H9 (cell line): ENCODE measurements around the gene CCSER1. TPM values are rescaled to one million over a fixed set of nuclear protein-coding genes. Genes with fewer than 3 reads are reported as not detected.

Experiments used
- DNase-seq: peaks from one replicate; pipeline ENCODE4 v3.0.0-alpha.2; 2017
- H2AFZ ChIP-seq: one replicate; pipeline ENCODE4 v1.6.1; 2013; ENCODE audit warnings: mild to moderate bottlenecking, low read length, control low read depth, moderate library complexity
- H2AK5ac ChIP-seq: 2 replicates; pipeline ENCODE4 v1.6.1; 2013; ENCODE audit warnings: low read length, control low read depth, mixed read lengths; ENCODE audit not compliant: insufficient read length
- H2BK120ac ChIP-seq: one replicate; pipeline ENCODE4 v1.6.1; 2013; ENCODE audit warnings: low read depth, mild to moderate bottlenecking, low read length, control low read depth, inconsistent platforms; ENCODE audit not compliant: poor library complexity, severe bottlenecking
- H2BK12ac ChIP-seq: 2 replicates; pipeline ENCODE4 v1.6.1; 2013; ENCODE audit warnings: low read length, control low read depth, mixed read lengths, low read depth; ENCODE audit not compliant: insufficient read length
- H2BK15ac ChIP-seq: 2 replicates; pipeline ENCODE4 v1.6.1; 2013; ENCODE audit warnings: low read depth, low read length, control low read depth
- H2BK20ac ChIP-seq: one replicate; pipeline ENCODE4 v1.6.1; 2013; ENCODE audit warnings: low read depth, mild to moderate bottlenecking, low read length, control low read depth, inconsistent platforms; ENCODE audit not compliant: poor library complexity, severe bottlenecking
- H2BK5ac ChIP-seq: 2 replicates; pipeline ENCODE4 v1.6.1; 2013; ENCODE audit warnings: low read length, control low read depth, mixed read lengths; ENCODE audit not compliant: insufficient read length
- H3K14ac ChIP-seq: 2 replicates; pipeline ENCODE4 v1.6.1; 2013; ENCODE audit warnings: low read length, control low read depth; ENCODE audit not compliant: insufficient read depth
- H3K18ac ChIP-seq: 2 replicates; pipeline ENCODE4 v1.6.1; 2013; ENCODE audit warnings: low read depth, mild to moderate bottlenecking, mixed read lengths, low read length, control low read depth; ENCODE audit not compliant: insufficient read length
- H3K23ac ChIP-seq: 2 replicates; pipeline ENCODE4 v1.6.1; 2013; ENCODE audit warnings: low read length, control low read depth, mixed read lengths, low read depth; ENCODE audit not compliant: insufficient read length
- H3K23me2 ChIP-seq: 2 replicates; pipeline ENCODE4 v1.6.1; 2013; ENCODE audit warnings: low read depth, mild to moderate bottlenecking, mixed read lengths, low read length, control low read depth; ENCODE audit not compliant: insufficient read length, poor library complexity, severe bottlenecking
- H3K27ac ChIP-seq: 2 replicates; pipeline ENCODE4 v1.5.1; 2013; ENCODE audit warnings: low read length, control low read depth, mixed read lengths, low read depth; ENCODE audit not compliant: insufficient read length
- H3K27me3 ChIP-seq: 2 replicates; pipeline ENCODE4 v1.6.1; 2013; ENCODE audit warnings: low read length, control low read depth, inconsistent platforms; ENCODE audit not compliant: insufficient read depth
- H3K4ac ChIP-seq: 2 replicates; pipeline ENCODE4 v1.6.1; 2013; ENCODE audit warnings: low read depth, mild to moderate bottlenecking, control low read depth, inconsistent platforms, low read length, moderate library complexity
- H3K4me1 ChIP-seq: 2 replicates; pipeline ENCODE4 v1.6.1; 2013; ENCODE audit warnings: low read length, control low read depth, inconsistent platforms; ENCODE audit not compliant: insufficient read depth
- H3K4me2 ChIP-seq: 2 replicates; pipeline ENCODE4 v1.6.1; 2013; ENCODE audit warnings: low read length, control low read depth, mixed read lengths; ENCODE audit not compliant: insufficient read length, insufficient read depth
- H3K56ac ChIP-seq: 2 replicates; pipeline ENCODE4 v1.6.1; 2013; ENCODE audit warnings: low read depth, mild to moderate bottlenecking, mixed read lengths, low read length, control low read depth; ENCODE audit not compliant: insufficient read length
- H3K79me1 ChIP-seq: 2 replicates; pipeline ENCODE4 v1.6.1; 2013; ENCODE audit warnings: low read depth, mild to moderate bottlenecking, moderate library complexity, low read length, control low read depth, inconsistent platforms; ENCODE audit not compliant: insufficient read depth, poor library complexity, severe bottlenecking
- H3K79me2 ChIP-seq: 2 replicates; pipeline ENCODE4 v1.6.1; 2013; ENCODE audit warnings: low read length, control low read depth, inconsistent platforms; ENCODE audit not compliant: insufficient read depth
- H3K9ac ChIP-seq: 2 replicates; pipeline ENCODE4 v1.6.1; 2013; ENCODE audit warnings: low read length, control low read depth, mixed read lengths; ENCODE audit not compliant: insufficient read length; ENCODE audit errors: extremely low read depth
- H3K9me3 ChIP-seq: one replicate; pipeline ENCODE4 v1.6.1; 2013; ENCODE audit warnings: low read depth, low read length, inconsistent platforms; ENCODE audit not compliant: control insufficient read depth
- H3T11ph ChIP-seq: one replicate; pipeline ENCODE4 v1.6.1; 2013; ENCODE audit warnings: mild to moderate bottlenecking, low read length, control low read depth, inconsistent platforms
- H4K20me1 ChIP-seq: one replicate; pipeline ENCODE4 v1.6.1; 2013; ENCODE audit not compliant: control insufficient read depth, insufficient read length, insufficient read depth
- H4K5ac ChIP-seq: 2 replicates; pipeline ENCODE4 v1.6.1; 2013; ENCODE audit warnings: low read depth, mild to moderate bottlenecking, mixed read lengths, low read length, control low read depth; ENCODE audit not compliant: insufficient read length
- H4K8ac ChIP-seq: replicated peaks from 2 replicates; pipeline ENCODE4 v1.6.1; 2013; ENCODE audit warnings: low read length, control low read depth, mixed read lengths, low read depth; ENCODE audit not compliant: insufficient read length
- H4K91ac ChIP-seq: 2 replicates; pipeline ENCODE4 v1.6.1; 2013; ENCODE audit warnings: low read depth, mild to moderate bottlenecking, moderate library complexity, mixed read lengths, low read length, control low read depth; ENCODE audit not compliant: insufficient read length
- H3K27ac Mint-ChIP-seq, 3 experiments: 2 replicates in 2 of 3; 3 replicates in 1 of 3; pipeline ENCODE4 v1.8.0; 2020 to 2021; ENCODE audit warnings: mixed read lengths in 3 of 3, mild to moderate bottlenecking in 1 of 3, moderate library complexity in 1 of 3
- H3K27me3 Mint-ChIP-seq: 2 replicates; pipeline ENCODE4 v1.8.0; 2021; ENCODE audit warnings: low read depth, mild to moderate bottlenecking, moderate library complexity, mixed read lengths
- H3K36me3 Mint-ChIP-seq, 3 experiments: 2 replicates in 2 of 3; 3 replicates in 1 of 3; pipeline ENCODE4 v1.8.0; 2020 to 2021; ENCODE audit warnings: low read depth in 3 of 3, mixed read lengths in 3 of 3; ENCODE audit not compliant: insufficient read depth in 1 of 3
- H3K4me1 Mint-ChIP-seq, 2 experiments: 2 replicates each; pipeline ENCODE4 v1.8.0; 2020; ENCODE audit warnings: mixed read lengths in 2 of 2
- H3K4me3 Mint-ChIP-seq, 2 experiments: 2 replicates in 1 of 2; 3 replicates in 1 of 2; pipeline ENCODE4 v1.8.0; 2020 to 2021; ENCODE audit warnings: mild to moderate bottlenecking in 2 of 2, mixed read lengths in 2 of 2, moderate library complexity in 1 of 2
- H3K9me3 Mint-ChIP-seq, 2 experiments: 2 replicates in 1 of 2; 3 replicates in 1 of 2; pipeline ENCODE4 v1.8.0; 2020; ENCODE audit warnings: mild to moderate bottlenecking in 2 of 2, mixed read lengths in 2 of 2, moderate library complexity in 1 of 2
- WGBS: extraction: QIAGEN DNeasy Blood & Tissue Kit; methylation state at CpG from one replicate; pipeline ENCODE4 v1.1.7; 2013; ENCODE audit warnings: missing lambda C conversion rate, low lambda C conversion rate, mixed read lengths; ENCODE audit not compliant: insufficient read length; ENCODE audit errors: extremely low coverage; 5-methylcytosine and 5-hydroxymethylcytosine counted together
- total RNA-seq: library from RNA; stranded (reverse); gene quantifications from 2 replicates; pipeline ENCODE4 v1.2.1, GENCODE V29; 2021
- TF ChIP-seq, protein P1 (sequence below): fragments of 200-600 bp; sonication (generic); conservative IDR thresholded peaks from 3 replicates; pipeline ENCODE4 v1.8.0; 2021; ENCODE audit warnings: antibody characterized with exemption, mild to moderate bottlenecking

CCSER1 gene
- total RNA-seq, 1 experiment from 2014 or later: 0.37 TPM

DNA sequence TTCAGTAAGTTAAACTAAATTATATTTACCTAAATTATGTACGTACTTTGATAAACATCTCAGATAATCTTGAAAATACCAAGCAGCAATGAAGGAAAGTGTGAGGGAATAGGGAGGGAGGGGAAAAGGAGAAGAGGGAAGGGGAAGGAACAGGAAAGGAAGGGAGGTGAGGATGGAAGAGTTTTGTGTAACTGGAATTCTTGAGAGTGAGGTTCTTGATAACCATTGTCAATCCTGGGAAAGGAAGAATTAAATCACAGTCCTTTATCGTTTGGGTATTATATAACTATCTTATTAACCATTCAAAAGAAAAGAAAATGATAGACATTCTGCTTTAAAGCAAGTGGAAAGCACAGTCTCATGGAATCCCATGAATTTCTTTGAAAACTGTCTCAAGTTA is 795.0 kb downstream of the CCSER1 start:
- no peaks in the 10 kb centered on the region for H3K4me1 Mint-ChIP-seq
- Histone ChIP-seq H3K27ac (no peak overlapping the region), H3K4ac (no peak overlapping the region), H3K23ac (no peak overlapping the region), H3T11ph (no peak overlapping the region), H3K79me1 (no peaks in the 10 kb centered on the region), H4K5ac (no peak overlapping the region), H3K23me2 (no peaks in the 10 kb centered on the region), H2AK5ac (no peak overlapping the region), H4K91ac (no peak overlapping the region), H4K8ac (no peak overlapping the region), H2BK120ac (no peak overlapping the region), H3K9ac (no peak overlapping the region), H2BK15ac (no peak overlapping the region), H3K14ac (no peak overlapping the region), H3K9me3 (no peaks in the 10 kb centered on the region), H2BK12ac (no peak overlapping the region), H3K4me2 (no peak overlapping the region), H2BK5ac (no peak overlapping the region), H2AFZ (no peak overlapping the region), H3K27me3 (no peaks in the 10 kb centered on the region), H3K56ac (no peak overlapping the region), H4K20me1 (no peaks in the 10 kb centered on the region), H3K79me2 (no peaks in the 10 kb centered on the region), H3K18ac (no peak overlapping the region), H2BK20ac (no peak overlapping the region), H3K4me1 (no peaks in the 10 kb centered on the region)
- H3K27me3 Mint-ChIP-seq: no peaks in the 10 kb centered on the region
- H3K36me3 Mint-ChIP-seq: no peaks in the 10 kb centered on the region; a peak in 1 of 7 replicates
- no peak for DNase-seq
- H3K9me3 Mint-ChIP-seq: no peaks in the 10 kb centered on the region
- WGBS: no CpG with 5 or more reads among the region's 2 CpGs
- TF ChIP-seq, protein P1, sequence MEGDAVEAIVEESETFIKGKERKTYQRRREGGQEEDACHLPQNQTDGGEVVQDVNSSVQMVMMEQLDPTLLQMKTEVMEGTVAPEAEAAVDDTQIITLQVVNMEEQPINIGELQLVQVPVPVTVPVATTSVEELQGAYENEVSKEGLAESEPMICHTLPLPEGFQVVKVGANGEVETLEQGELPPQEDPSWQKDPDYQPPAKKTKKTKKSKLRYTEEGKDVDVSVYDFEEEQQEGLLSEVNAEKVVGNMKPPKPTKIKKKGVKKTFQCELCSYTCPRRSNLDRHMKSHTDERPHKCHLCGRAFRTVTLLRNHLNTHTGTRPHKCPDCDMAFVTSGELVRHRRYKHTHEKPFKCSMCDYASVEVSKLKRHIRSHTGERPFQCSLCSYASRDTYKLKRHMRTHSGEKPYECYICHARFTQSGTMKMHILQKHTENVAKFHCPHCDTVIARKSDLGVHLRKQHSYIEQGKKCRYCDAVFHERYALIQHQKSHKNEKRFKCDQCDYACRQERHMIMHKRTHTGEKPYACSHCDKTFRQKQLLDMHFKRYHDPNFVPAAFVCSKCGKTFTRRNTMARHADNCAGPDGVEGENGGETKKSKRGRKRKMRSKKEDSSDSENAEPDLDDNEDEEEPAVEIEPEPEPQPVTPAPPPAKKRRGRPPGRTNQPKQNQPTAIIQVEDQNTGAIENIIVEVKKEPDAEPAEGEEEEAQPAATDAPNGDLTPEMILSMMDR: no peak
- no peak overlapping the region for H3K4me3 Mint-ChIP-seq
- no peak overlapping the region for H3K27ac Mint-ChIP-seq
